HS-27A (cell line): ENCODE results near the gene MLLT1.

Experiments
- DNase-seq: peaks from one replicate; pipeline ENCODE4 v3.0.0-alpha.2; 2012; ENCODE audit warnings: low read depth, missing footprints

MLLT1 gene

DNA sequence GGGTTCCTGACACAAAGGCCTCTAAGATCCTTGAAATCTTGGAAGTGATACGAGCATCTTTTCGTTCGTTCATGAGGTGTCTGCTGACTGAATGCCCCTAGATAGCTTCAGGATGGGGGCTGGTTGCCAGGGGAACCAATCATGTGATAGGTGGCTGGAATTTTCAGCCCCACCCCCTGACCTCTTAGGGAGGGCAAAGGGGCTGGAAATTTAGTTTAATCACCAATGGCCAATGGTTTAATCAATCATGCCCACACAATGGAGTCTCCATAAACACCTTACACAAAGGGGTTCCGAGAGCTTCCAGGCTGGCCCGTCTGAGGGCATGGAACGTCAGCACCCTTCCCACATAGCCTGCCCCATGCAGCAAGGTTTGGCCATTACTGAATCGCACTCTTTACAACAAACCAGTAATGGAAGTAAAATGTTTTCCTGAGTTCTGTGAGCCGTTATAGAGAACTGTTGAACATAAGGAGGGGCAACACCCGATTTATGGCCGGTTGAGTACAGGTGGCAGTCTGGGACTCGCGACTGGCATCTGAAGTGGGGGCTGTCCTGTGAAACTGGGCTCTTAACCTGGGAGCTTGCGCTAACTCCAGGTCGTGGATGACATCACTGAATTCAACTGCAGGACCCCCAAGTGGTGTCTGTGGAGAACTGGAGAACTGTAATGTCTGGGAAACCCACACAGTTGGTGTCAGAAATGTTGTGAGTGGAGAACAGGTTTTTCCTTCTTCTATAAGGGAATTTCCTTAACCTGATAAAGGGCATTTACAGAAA, 25.6 kb downstream of the MLLT1 start:
- no peak for DNase-seq

DNA sequence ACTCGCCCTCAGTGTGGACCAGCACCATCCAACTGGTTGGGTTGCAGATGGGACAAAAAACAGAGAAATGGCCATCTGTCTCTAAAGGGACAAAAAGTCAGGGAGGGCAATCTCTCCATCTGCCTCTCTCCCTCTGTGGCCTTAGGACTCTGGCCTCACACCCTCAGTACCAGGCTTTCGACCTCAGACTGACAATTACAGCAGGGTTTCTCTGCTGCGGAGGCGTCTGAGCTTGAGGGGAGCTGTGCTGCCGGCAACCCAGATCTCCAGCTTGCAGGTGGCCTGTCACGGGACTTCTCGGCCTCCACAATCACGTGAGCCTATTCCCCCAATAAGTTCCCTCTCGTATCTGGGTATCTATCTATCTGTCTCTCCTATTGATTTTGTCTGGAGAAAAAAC, 27.7 kb downstream of the MLLT1 start:
- no peak for DNase-seq

DNA sequence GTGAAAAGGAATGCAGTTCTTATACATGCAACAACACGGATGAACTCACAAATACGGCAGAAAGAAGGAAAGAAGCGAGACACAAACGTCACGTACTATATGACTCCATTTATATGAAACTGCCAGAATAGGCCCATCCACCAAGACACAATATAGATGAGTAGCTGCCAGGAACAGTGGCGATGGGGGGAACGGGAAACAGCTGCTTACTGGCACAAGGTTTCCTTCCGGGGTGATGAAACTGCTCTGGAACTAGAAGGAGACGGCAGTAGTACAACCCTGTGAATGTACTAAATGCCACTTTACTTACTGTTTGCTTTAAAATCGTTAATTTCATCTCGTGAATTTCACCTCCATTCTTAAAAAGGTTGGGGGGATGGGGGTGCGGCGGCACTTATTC, 28.9 kb downstream of the MLLT1 start:
- no peak for DNase-seq

DNA sequence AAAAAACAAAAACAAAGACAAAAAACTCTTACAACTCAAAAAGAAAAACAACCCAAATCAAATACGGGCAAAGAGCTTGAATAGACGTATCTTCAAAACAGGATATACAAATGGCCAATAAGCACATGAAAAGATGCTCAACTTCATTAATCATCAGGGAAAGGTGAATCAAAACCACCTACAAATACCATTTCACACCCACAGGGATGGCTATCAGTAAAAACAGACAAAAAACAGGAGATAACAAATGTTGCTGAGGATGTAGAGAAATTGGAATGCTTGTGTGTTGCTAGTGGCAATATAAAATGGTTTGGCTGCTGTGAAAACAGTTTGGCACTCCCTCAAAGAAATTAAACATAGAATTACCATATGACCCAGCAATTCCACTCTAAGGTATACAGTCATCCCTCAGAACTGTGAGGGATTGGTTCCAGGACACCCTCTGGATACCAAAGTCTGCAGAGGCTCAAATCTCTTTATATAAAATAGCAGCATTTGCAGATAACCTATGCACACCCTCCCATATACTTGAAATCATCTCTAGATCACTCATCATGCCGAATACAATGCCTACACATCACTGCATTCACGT, 29.7 kb downstream of the MLLT1 start:
- no peak for DNase-seq

DNA sequence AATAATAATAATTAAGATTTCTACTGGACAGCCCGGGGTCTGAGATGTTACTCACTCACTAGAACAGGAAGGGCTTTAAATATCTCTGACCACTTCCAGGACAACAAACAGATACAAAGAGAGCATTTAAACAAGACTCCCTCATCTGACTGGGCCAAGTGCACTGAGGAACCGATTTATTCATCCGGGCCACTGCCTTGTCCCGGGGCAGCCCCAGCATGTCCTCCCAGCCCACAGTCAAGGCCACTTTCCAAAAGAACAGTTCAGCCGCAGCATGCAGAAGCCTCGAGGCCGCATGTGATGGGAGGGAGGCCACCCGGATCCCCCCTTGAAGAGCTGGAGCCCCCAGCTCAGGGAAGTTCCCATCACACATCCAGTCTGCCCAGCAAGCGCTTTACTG, 30.5 kb downstream of the MLLT1 start:
- DNase-seq: no peak

DNA sequence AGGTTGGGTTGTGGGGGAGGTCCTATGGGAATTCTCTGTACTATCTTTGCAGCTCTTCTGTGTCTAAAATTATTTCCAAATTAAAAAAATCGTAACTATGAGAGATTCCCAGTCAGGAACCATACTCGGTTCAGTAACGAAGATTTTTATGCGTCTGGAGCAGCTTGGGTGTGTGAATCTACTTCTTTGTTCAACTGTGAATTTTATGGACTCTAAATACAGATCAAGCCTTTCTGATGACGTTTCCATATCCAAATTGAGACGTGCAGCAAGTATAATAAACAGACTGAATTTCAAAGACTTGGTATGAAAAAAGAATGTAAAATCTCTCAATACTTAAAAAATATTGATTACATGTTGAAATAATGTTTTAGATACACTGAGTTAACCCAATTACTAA, 30.9 kb downstream of the MLLT1 start:
- no peak for DNase-seq

DNA sequence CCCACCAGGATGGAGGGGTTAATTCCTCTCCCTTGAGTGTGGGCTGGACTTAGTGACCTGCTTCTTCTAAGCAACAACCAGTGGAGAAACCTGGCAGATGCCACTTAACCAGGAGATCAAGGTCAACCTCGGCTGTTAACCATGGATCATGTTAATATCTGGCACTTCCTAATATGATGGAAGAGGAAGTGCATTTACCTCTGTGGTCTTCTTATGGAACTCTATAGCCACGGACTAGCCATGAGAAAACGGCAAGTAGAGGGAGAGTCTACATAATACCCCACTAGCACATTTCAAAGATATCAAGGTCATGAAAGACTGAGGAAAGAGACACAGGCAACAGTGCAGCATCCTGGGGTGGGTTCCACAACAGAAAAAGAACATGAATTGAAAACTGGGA, 31.4 kb downstream of the MLLT1 start:
- DNase-seq: no peak

DNA sequence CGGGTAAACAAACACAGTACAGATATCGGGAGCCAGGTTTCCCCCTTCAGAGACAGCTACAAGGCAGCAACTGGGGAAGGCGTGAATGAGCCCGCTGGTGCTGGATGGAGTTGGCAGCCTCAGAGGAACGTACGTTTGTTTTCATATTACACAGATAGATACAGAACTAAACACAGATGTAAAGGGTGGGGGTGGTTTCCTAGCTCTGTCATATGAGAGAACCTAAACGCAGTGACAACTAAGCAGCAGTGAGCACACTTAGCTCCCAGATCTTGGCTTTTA, 32.8 kb downstream of the MLLT1 start:
- no peak for DNase-seq

DNA sequence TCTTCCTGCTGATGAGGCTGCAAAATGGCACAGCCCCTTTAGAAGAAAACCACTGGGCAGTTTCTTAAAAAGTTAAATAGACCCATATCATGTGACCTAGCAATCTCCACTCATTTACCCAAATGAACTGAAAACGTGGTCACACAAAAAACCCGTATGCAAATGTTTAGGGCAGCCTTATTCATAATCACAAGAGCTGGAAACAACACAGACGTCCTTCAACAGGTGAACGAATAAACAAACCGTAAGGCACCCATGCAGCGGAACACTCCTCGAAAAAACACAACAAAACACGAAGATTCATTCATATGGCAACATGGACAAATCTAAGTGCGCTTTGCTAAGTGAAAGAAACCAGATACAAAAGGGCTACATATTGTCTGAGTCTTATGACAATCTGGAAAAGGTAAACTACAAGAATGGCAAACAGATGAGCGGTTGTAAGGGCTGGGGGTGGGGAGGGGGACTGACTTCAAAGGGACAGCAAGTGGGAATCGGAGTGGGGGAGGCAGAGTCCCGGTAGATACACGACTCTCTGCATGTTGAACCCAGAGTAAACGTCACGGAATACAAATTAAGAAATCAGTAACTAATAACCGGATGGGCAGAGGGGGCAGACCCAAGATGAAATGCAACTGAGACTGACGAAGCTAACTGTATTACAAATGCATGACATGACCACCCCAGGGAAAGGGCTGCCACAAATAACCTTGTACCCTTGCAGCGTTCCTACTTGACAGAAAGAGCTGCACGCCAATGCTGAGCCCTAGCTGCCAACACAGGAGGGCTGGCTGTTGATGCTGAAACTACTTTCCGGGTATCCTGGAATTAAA, 33.4 kb downstream of the MLLT1 start:
- no peak for DNase-seq

DNA sequence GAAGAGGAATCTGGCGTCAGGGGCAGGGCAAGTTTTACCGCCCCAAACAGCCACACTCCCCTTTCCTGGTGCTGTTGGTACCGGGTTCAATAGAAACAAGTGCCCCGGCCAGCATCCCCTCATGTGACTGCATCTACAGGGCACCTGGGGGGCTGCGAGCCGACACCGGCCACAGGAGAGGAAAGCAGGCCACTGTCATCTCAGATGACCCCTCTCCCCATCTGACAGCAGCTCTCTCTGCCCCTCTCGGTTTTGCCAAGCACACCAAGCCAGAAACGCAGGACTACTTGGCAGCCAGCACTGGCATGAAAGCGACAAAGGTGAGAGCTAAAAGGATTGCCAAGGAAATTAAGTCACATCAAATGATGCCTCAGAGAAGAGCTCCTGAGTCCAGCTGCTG, 37.1 kb downstream of the MLLT1 start:
- no peak for DNase-seq

DNA sequence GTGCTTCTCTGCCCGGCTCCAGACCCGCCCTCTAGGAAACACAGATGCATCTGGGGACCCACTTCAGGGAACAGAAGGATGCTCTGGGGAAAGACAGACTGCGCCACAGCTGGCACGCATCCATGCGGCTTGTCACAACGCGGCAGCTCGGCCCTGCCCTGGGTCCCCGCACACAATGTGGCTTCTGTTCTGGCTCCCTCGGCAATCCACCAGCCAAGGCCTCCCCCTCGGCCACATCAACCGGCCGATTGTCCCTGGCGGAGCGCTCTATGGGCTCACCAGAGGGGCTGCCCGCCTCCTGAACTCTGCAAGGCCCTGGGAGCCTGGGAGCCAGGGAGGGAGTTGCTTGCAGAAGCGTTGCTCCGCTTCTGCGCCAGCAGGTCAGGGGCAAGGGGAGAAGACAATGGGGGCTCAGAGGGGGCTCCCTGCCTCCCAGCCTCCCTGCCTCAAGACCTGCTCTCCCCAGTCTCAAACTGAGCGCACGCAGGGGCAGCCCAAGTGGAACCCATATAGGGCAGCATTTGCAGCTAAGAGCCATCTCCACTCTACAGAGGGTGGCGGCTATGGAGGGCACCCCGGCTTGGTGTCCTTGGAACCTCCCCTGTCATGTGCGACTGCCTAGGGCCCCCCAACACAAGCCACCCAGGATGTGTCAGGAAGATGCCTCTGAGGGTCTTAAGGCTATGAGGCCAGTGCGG, 37.9 kb downstream of the MLLT1 start:
- no peak for DNase-seq

DNA sequence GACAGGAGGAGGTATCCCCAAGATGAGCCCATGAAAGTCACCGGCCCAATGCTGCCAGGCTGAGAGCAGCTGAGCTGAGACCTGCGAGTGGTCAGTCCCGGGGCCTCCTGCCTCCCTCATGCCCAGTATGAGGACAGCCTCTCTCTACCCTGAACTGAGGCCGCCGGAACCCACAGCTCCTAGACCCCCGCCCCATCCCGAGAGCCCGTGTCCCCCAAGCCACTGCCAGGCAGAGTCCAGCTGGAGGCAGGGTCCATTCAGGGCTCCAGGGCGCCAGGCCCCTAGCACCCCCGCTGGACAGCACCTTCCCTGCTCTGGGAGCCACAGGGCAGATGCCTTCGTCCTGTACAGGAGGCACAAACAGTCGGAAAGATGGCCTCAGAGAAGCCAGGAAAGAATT, 38.7 kb downstream of the MLLT1 start:
- no peak for DNase-seq

DNA sequence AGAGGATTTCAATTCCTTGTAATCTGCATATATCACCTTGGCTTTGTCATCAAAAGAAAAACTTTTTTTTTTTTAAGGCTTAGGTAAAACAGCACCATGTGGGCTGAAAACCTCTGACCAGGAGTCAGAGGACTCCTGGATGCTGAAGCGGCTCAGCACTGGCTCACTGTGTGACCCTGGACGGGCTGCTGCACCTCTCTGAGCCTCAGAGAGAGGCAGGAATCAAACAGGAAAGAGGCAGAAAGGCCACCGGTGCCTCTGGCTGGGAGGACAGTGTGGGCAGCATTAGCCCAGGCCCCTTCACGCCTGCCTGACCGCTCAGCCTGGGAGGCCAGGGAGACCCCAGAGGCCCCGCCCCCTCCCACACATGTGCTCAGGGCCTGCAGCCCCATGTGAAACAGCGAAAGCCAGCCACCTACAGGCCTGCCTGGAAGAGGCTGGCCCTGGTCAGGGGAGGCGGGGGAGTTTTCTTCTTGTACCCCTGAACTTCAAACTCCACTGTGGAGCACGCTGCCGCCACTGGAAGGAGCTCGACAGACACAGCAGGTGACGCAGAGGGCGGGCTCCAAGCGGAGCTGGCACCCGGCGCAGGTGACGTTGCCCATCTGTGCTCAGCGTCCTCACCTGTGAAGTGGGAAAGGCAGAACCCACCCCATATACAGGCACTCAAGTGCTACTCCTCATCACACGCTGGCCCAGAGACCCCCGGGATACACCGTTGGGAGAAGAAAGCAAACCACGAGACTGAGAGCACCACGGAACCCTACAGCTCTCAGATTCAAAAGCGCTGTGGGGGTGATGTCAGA, 39.7 kb downstream of the MLLT1 start:
- DNase-seq: no peak

DNA sequence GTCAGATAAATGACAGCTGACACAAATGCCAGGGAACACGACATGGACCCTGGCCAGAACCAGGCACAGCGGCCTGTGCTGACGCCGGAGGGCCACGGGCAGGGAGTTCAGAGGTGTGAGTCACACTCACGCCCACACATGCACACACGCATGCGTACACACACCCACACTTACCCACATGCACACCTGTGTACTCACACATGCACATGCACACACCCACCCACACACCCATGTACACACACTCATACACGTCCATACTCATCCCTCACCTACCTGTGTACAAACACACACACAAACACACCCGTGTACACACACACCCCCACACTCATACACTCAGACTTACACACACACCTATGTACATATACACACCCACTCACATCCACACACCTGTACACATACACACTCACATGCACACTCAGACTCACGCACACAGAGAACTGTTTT, 40.4 kb downstream of the MLLT1 start:
- DNase-seq: no peak

DNA sequence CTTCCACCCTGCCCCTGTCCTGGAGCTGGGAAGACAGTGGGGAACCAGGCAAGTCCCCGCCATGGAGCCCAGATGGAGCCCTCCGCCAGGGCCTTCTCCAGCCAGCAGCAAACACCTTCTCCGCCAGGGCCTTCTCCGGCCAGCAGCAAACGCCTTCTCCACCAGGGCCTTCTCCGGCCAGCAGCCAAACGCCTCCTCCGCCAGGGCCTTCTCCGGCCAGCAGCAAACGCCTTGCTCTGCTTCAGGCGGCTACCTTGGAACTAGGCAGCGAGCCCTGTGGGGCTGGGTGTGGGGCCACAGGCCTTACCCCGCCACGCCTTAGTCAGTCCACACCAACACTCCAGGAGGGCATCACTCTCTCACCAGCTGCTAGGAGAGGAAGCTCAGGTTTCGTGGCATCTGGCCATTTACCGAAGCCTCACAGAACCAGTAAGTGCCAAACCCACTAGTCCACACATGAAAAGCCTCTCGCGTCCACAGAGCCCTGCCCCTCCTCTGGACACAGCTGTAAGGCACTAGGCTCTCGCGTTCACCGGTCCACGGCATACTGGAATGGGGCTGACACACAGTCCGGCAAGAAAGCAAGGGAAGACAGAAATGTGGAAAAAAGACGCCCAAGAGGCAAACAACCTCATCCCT, 41.0 kb downstream of the MLLT1 start:
- no peak for DNase-seq

DNA sequence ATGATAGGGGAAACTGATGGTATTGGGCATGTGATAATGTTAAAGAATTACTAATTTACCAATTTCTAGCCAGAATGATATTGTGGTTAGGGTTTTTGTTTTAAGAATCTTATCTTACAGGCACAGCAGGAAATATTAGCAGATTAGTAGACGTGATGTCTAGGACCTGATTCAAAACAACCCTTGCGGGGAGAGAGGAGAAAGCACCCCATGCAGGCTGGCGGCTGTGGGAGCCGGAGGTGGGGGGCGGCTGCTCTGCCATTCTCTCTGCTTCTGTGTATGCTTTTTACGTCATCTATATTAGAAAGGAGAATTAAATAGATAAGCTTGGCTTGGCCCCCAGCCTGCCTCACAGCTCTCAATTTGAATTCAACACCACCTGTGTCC, 41.5 kb downstream of the MLLT1 start:
- DNase-seq: no peak

DNA sequence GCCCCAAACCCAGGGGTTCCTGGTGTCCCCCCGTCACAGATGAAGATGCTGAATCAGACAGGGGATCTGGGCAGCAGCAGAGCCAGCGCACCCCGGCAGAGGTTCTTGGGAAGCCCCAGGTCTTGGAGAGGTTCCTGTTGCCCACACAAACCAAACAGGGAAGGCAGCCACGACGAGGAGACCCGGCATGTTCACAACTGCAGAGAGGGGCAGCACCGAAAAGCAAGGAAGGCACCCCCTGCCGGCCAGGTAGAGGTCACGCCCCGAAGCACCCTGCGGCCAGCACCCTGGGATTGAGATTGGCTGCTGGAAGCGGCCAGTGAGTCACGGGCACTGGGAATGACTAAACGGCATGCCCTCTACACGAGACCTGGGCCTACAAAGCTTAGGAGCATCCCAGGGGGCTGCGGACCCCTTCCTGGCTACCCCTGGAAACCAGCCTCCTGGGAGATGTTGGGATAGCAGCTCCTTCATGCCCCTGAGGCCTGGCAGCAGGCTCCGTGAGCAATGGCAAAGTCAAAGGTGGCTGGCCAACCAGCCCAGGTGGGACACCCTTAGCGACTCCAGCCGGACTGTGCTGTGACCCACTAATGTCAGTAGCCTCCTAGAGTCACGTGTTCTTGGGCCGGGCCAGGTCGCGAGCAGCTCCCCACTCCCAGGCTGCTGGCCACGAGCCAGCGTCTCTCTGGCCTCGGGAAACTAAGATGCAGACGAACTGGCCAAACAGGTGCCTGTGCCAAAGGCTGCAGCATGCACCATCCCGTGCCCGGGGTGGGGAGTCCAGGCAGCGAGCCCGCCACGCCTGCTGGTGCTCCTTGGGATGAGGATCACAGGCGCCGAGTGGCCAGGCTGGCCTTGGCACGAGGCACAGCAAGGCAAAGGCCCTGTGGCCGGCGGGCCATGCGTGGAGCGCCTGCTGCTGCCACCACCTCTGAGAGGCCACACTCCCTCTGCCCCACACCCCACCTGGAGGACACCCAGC, 43.2 kb downstream of the MLLT1 start:
- no peak for DNase-seq

DNA sequence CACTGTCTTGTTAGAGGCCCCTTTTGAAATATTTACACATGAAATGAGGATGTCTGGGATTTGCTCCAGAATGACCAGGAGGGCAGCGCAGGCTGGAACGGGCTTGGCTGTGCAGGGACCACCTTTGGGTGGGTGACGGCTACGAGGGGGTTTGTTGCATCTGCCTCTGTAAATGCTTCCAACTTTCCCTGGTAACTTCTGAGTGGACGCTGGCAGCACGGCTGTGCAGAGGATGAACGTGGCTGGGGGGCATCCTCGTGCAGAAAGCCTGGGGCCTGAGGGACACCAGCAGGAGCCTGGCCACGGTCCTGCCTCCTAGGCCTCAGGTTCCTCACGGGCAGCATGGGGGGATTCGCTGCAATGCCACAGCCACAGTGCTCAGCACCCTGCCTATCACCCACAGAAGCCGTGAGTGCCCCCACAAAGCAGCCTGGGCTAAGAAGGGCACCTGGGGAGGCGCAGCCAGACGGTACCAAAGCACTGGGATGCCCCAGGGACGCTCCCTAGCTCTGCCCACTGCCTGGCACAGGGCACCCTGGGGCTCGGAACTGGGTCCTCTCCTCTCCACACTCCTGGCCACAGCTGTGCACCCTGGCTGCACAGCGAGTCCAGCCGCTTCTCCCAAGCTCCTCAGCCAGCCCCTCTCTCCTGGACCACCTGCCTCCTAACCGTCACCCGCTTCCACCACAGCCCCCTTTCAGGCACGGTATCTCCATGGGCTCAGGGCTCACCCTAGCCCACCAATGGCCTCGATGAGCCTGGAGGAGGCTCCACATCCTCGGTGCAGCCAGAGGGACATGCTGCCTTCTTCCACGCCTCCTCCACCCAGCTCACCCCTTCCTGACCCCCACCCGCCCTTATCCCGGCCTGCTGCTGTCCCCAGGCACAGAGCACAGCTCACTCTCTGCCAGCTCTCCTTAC, 44.5 kb downstream of the MLLT1 start:
- no peak for DNase-seq

DNA sequence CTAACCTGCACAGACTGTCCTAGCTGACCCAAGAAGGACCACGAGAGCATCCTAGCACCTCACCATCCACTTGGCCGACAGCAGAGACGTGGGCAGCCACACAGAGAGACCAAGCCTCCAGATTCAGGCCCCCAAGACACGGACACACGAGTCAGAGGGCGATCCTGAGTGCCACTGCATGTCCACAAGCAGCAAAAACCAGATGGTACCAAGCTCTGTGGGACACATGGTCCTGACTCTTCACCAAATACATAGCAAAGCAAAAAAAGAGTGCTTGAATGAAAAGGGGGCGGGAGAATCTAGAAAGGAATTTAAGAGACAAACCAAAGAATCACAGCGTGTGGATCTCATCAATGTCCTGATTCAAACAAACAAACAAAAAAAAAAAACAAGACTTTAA, 45.2 kb downstream of the MLLT1 start:
- DNase-seq: no peak
